Lower leg skin (tissue), 4 donors: ENCODE measurements around the gene MID1IP1. TPM values are rescaled to one million over a fixed set of nuclear protein-coding genes. Genes with fewer than 3 reads are reported as not detected.

Experiments
- DNase-seq, 2 donors: peaks; one replicate each; pipeline ENCODE4 v3.0.0-alpha.2; 2019; ENCODE audit warnings: low spot score in 2 of 2
- H3K4me3 ChIP-seq: fragments of 200-600 bp; sonication (generic); 2 replicates; pipeline ENCODE4 v1.5.1; 2017; ENCODE audit warnings: mild to moderate bottlenecking, low read depth; ENCODE audit not compliant: poor library complexity, severe bottlenecking
- POLR2A ChIP-seq, 2 donors: fragments of 450-650 bp; IDR thresholded peaks; one replicate each; pipeline ENCODE4 v1.6.1; 2016 to 2017; ENCODE audit warnings: antibody characterized with exemption in 2 of 2, mild to moderate bottlenecking in 1 of 2, moderate library complexity in 1 of 2
- WGBS, 2 donors: methylation state at CpG; one replicate each; pipeline ENCODE4 v1.1.5; 2018; 5-methylcytosine and 5-hydroxymethylcytosine counted together
- intact Hi-C: fragments of 100-400 bp; cut with DNase I; formaldehyde crosslinking; loops from one replicate; pipeline ENCODE4 v1.15.0; 2023; ENCODE audit warnings: low total_unique reads
- total RNA-seq, 4 donors: library from RNA; depleted of rRNA; stranded (reverse); fragments of >200 nt; gene quantifications; one replicate each; pipeline ENCODE4 v1.1.0, GENCODE V29; 2016
- TF ChIP-seq, protein P1 (sequence below), 3 donors: fragments of 450-650 bp; IDR thresholded peaks; one replicate each; pipeline ENCODE4 v1.5.1; 2016; ENCODE audit warnings: antibody characterized with exemption in 3 of 3, mild to moderate bottlenecking in 3 of 3, moderate library complexity in 2 of 3

Gene MID1IP1
- total RNA-seq, 4 donors from 2014 or later = 37.6 to 77.4 (median 54.8) TPM

DNA sequence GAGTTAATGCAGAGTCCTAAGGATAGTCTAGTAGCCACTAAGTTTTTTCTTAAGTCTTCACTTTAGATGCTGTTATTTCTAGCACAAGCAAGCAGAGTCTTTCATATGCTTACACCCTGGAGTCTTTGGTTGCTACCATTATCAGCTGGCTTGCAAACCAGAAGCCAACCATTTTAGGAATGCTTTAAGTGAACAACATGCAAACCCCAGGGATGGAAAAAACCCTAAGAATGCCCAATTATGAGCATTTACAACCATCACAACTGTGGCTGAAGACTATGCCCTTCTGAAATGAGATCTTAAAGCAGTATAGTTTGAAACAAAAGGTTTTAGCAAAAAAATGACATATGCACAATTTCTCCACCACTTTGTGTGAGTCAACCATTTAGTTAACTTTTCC is 6.6 kb downstream of the MID1IP1 start:
- no peak for DNase-seq
- intact Hi-C loops = no loop called here
- H3K4me3 ChIP-seq = no peak overlapping the region
- TF ChIP-seq POLR2A (IDR thresholded peaks at IDR 0.05) = no peak
- TF ChIP-seq, protein P1, sequence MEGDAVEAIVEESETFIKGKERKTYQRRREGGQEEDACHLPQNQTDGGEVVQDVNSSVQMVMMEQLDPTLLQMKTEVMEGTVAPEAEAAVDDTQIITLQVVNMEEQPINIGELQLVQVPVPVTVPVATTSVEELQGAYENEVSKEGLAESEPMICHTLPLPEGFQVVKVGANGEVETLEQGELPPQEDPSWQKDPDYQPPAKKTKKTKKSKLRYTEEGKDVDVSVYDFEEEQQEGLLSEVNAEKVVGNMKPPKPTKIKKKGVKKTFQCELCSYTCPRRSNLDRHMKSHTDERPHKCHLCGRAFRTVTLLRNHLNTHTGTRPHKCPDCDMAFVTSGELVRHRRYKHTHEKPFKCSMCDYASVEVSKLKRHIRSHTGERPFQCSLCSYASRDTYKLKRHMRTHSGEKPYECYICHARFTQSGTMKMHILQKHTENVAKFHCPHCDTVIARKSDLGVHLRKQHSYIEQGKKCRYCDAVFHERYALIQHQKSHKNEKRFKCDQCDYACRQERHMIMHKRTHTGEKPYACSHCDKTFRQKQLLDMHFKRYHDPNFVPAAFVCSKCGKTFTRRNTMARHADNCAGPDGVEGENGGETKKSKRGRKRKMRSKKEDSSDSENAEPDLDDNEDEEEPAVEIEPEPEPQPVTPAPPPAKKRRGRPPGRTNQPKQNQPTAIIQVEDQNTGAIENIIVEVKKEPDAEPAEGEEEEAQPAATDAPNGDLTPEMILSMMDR (IDR thresholded peaks at IDR 0.05) = no peak

DNA sequence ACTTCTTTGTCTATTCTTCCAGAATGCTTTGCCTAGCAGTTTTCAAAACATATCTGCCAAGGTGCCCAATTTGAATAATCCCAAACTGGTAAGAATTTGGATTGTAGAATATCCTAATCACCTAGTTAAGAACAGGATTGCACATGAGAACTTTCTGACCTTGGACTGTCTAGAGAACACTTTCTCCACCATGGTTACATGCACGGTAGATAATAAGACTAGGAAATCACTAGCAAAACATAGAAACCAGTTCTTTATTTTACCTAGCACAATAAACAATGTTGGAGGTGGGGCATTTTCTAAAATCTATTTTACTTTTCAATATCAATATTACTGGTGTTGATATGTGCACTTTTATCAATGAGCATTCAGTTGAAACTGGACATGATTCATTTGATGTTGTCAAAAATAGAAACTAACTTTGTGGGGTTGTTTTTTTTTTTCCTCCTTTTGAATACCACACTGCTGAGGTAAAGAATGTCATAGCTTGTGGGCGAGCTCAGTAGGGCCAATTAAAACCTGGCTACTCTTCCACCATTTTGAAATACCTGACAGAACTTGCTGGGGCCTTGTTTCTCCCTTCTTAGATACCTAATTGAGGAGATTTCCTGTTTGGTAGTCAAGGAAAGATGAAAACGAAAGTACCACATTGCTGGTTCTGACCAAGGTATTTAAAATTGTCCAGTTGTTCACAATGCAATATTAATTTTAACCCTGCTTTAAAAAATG is 10.4 kb downstream of the MID1IP1 start:
- 35 to 46% methylated on average over 3 of the region's 3 CpGs for WGBS, 2 donors
- H3K4me3 ChIP-seq = no peak overlapping the region
- DNase-seq = no peak
- TF ChIP-seq, protein P1 (IDR thresholded peaks at IDR 0.05) = no peak
- TF ChIP-seq POLR2A (IDR thresholded peaks at IDR 0.05) = no peak
- intact Hi-C loops = no loop called here

DNA sequence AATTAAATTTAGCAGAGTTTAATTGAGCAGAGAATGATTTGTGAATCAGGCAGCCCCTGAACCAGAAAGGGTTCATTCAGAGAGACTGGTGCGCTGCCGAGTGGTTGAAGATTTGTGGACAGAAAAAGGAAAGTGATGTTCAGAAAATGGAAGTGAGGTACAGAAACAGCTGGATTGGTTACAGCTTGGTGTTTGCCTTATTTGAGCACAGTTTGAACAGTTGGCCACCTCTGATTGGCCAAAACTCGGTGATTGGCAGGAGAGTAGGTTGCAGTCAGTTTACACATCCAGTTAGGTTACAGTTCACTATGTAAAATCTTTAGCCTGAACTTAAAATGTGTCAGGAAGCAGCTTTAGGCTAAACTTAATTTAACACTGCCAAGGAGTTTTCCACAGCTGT is 14.9 kb downstream of the MID1IP1 start:
- no peak overlapping the region for H3K4me3 ChIP-seq
- intact Hi-C loops = no loop called here
- no peak for DNase-seq
- TF ChIP-seq, protein P1 (IDR thresholded peaks at IDR 0.05) = no peak
- TF ChIP-seq POLR2A (IDR thresholded peaks at IDR 0.05) = no peak
- WGBS, 2 donors = 82 to 85% methylated on average over 3 of the region's 3 CpGs

- TF ChIP-seq POLR2A (IDR thresholded peaks at IDR 0.05) = no peak
- TF ChIP-seq, protein P1 (IDR thresholded peaks at IDR 0.05) = no peak
- DNase-seq = peak in 1 of 2 donors; percentile 22
- 35 to 36% methylated on average over 2 of the region's 2 CpGs for WGBS, 2 donors
Observed at GRCh38 chrX:38817004-38817703, 15.9 kb downstream of the MID1IP1 start.

GRCh38 chrX:38819163-38819562 is 17.9 kb downstream of the MID1IP1 start:
- TF ChIP-seq, protein P1 (IDR thresholded peaks at IDR 0.05) = no peak
- no peak for TF ChIP-seq POLR2A (IDR thresholded peaks at IDR 0.05)
- no peak overlapping the region for H3K4me3 ChIP-seq
- 90 to 94% methylated on average over 1 of the region's 1 CpG for WGBS, 2 donors
- no peak for DNase-seq
- intact Hi-C loops = no loop called here

More at GRCh38 chrX:38817004-38817703, 15.9 kb downstream of the MID1IP1 start:
- H3K4me3 ChIP-seq = no peak overlapping the region
- intact Hi-C loops = no loop called here
